ENCODE results near the gene INHBA.

GRCh38 chr7:41688906-41689305 is 14.0 kb downstream of the INHBA start:
- TF ChIP-seq CTCF (IDR thresholded peaks at IDR 0.05) (no peak), POLR2A (IDR thresholded peaks at IDR 0.05) (no peak)
